Astrocyte (in vitro differentiated cells and primary cell): ENCODE measurements around the gene RIMKLB. TPM values are rescaled to one million over a fixed set of nuclear protein-coding genes. Genes with fewer than 3 reads are reported as not detected.

Experiments used
- DNase-seq: peaks from one replicate; pipeline ENCODE4 v3.0.0-alpha.2; 2010; ENCODE audit warnings: low read depth
- FAIRE-seq: peaks from 2 replicates; lab custom pipeline; 2011; peaks lifted over from hg19 to GRCh38; lab: Jason Lieb, UNC
- H2AFZ ChIP-seq: 2 replicates; pipeline ENCODE4 v1.6.0; 2012; ENCODE audit warnings: low read depth, low read length, inconsistent platforms
- H3K27ac ChIP-seq: 2 replicates; pipeline ENCODE4 v1.5.1; 2011; ENCODE audit warnings: low read depth, low read length, inconsistent platforms
- H3K27me3 ChIP-seq: 2 replicates; pipeline ENCODE4 v1.6.0; 2011; ENCODE audit warnings: low read length, inconsistent platforms; ENCODE audit not compliant: insufficient read depth
- H3K36me3 ChIP-seq: 2 replicates; pipeline ENCODE4 v1.5.1; 2011; ENCODE audit warnings: low read length, inconsistent platforms; ENCODE audit not compliant: insufficient read depth
- H3K4me1 ChIP-seq: 2 replicates; pipeline ENCODE4 v1.5.1; 2011; ENCODE audit warnings: low read length, inconsistent platforms; ENCODE audit not compliant: insufficient read depth
- H3K4me2 ChIP-seq: 2 replicates; pipeline ENCODE4 v1.6.0; 2012; ENCODE audit warnings: low read length, inconsistent platforms
- H3K4me3 ChIP-seq: 2 replicates; pipeline ENCODE4 v1.5.1; 2011; ENCODE audit warnings: low read depth, mild to moderate bottlenecking, low read length, inconsistent platforms; ENCODE audit not compliant: insufficient read depth
- H3K79me2 ChIP-seq: 2 replicates; pipeline ENCODE4 v1.6.0; 2012; ENCODE audit warnings: mild to moderate bottlenecking, low read length, inconsistent platforms; ENCODE audit not compliant: insufficient read depth
- H3K9ac ChIP-seq: 2 replicates; pipeline ENCODE4 v1.6.0; 2012; ENCODE audit warnings: mild to moderate bottlenecking, low read length, inconsistent platforms
- H3K9me3 ChIP-seq: 2 replicates; pipeline ENCODE4 v1.5.1; 2012; ENCODE audit warnings: low read depth, mild to moderate bottlenecking, low read length, inconsistent platforms; ENCODE audit not compliant: insufficient read depth
- H4K20me1 ChIP-seq: 2 replicates; pipeline ENCODE4 v1.6.0; 2012; ENCODE audit warnings: low read length, inconsistent platforms; ENCODE audit not compliant: insufficient read depth
- H3K27ac Mint-ChIP-seq: one replicate; pipeline ENCODE4 v1.8.0; 2021; ENCODE audit warnings: mild to moderate bottlenecking, mixed read lengths; ENCODE audit not compliant: unreplicated experiment
- H3K27me3 Mint-ChIP-seq: one replicate; pipeline ENCODE4 v1.8.0; 2021; ENCODE audit warnings: low read depth, mixed read lengths; ENCODE audit not compliant: unreplicated experiment
- H3K36me3 Mint-ChIP-seq: one replicate; pipeline ENCODE4 v1.8.0; 2021; ENCODE audit warnings: low read depth, mixed read lengths; ENCODE audit not compliant: unreplicated experiment
- H3K4me1 Mint-ChIP-seq: one replicate; pipeline ENCODE4 v1.8.0; 2021; ENCODE audit warnings: low read depth, mixed read lengths; ENCODE audit not compliant: unreplicated experiment
- H3K4me3 Mint-ChIP-seq: one replicate; pipeline ENCODE4 v1.8.0; 2021; ENCODE audit warnings: mild to moderate bottlenecking, moderate library complexity, mixed read lengths; ENCODE audit not compliant: unreplicated experiment
- H3K9me3 Mint-ChIP-seq: one replicate; pipeline ENCODE4 v1.8.0; 2021; ENCODE audit warnings: mild to moderate bottlenecking, mixed read lengths; ENCODE audit not compliant: unreplicated experiment
- EZH2 ChIP-seq: IDR thresholded peaks from 2 replicates; pipeline ENCODE4 v1.6.1; 2012; ENCODE audit warnings: mild to moderate bottlenecking, low read length, inconsistent platforms; ENCODE audit not compliant: insufficient read depth
- total RNA-seq: library from RNA; stranded (reverse); gene quantifications from 2 replicates; pipeline ENCODE4 v1.2.1, GENCODE V29; 2021
- TF ChIP-seq, protein P1 (sequence below): IDR thresholded peaks from 2 replicates; pipeline ENCODE4 v1.5.1; 2011; ENCODE audit warnings: low read depth, mild to moderate bottlenecking, inconsistent platforms, low read length, moderate library complexity; ENCODE audit not compliant: insufficient read depth

RIMKLB gene
- total RNA-seq, 1 donor from 2014 or later = 36.6 TPM

DNA sequence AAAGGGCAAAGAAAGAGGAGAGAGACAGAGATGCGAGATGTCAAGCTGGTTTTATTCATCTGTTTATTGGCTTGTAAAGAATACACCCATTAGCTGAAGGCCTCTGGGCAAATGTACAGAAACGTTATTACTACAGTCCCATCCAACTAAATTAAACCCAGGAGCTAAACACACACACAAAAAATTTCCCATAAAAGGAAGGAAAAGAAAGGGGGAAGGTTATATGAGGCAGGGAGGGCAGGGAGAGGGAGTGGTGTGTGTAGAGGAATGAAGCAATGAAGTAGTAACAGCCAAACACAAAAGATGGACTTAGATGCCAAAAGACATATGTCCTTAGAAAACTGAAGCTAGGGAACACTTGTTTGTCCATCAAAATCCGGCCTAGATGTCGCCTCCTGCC is 32.0 kb upstream of the RIMKLB start:
- H3K79me2 ChIP-seq = no peaks in the 10 kb centered on the region
- no peak overlapping the region for H2AFZ ChIP-seq
- H3K27me3 ChIP-seq = no peaks in the 10 kb centered on the region
- TF ChIP-seq, protein P1, sequence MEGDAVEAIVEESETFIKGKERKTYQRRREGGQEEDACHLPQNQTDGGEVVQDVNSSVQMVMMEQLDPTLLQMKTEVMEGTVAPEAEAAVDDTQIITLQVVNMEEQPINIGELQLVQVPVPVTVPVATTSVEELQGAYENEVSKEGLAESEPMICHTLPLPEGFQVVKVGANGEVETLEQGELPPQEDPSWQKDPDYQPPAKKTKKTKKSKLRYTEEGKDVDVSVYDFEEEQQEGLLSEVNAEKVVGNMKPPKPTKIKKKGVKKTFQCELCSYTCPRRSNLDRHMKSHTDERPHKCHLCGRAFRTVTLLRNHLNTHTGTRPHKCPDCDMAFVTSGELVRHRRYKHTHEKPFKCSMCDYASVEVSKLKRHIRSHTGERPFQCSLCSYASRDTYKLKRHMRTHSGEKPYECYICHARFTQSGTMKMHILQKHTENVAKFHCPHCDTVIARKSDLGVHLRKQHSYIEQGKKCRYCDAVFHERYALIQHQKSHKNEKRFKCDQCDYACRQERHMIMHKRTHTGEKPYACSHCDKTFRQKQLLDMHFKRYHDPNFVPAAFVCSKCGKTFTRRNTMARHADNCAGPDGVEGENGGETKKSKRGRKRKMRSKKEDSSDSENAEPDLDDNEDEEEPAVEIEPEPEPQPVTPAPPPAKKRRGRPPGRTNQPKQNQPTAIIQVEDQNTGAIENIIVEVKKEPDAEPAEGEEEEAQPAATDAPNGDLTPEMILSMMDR = no peak
- no peak for TF ChIP-seq EZH2
- no peaks in the 10 kb centered on the region for H3K4me1 ChIP-seq
- DNase-seq (no peak), FAIRE-seq (no peak)
- peaks cover 8% of the 10 kb centered on the region for H3K4me1 Mint-ChIP-seq
- H3K27ac ChIP-seq = no peak overlapping the region
- no peaks in the 10 kb centered on the region for H3K36me3 Mint-ChIP-seq
- H4K20me1 ChIP-seq = no peaks in the 10 kb centered on the region
- H3K27ac Mint-ChIP-seq = no peak overlapping the region
- H3K4me2 ChIP-seq = no peak overlapping the region
- H3K27me3 Mint-ChIP-seq = no peaks in the 10 kb centered on the region
- H3K9ac ChIP-seq = no peak overlapping the region
- no peaks in the 10 kb centered on the region for H3K36me3 ChIP-seq
- no peak overlapping the region for H3K4me3 Mint-ChIP-seq
- H3K9me3 ChIP-seq = no peaks in the 10 kb centered on the region
- no peak overlapping the region for H3K4me3 ChIP-seq
- H3K9me3 Mint-ChIP-seq = peaks cover 4% of the 10 kb centered on the region

DNA sequence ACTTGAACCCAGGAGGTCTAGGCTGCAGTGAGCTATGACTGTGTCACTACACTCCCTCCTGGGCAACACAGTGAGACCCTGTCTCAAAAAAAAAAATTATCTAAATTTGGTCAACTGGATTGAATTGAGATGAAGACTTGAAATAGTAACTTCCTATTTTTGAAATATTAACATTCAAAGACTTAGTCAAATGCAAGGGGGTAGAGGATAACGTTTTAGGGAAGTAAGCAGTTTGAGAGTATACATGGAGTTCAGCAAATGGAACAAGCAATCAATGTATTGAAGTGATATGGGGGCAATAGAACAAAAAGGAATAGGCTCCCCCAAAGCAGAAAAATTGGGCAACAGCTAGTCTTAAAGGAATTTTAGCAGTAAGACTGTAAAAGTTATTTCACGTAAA is 30.5 kb upstream of the RIMKLB start:
- Histone ChIP-seq H3K36me3 (no peaks in the 10 kb centered on the region), H3K4me3 (no peak overlapping the region), H3K27me3 (no peaks in the 10 kb centered on the region), H3K4me2 (no peak overlapping the region), H4K20me1 (no peaks in the 10 kb centered on the region), H3K4me1 (no peaks in the 10 kb centered on the region), H2AFZ (no peak overlapping the region), H3K9me3 (no peaks in the 10 kb centered on the region), H3K27ac (no peak overlapping the region), H3K9ac (no peak overlapping the region), H3K79me2 (no peaks in the 10 kb centered on the region)
- Mint-ChIP-seq H3K27me3 (no peaks in the 10 kb centered on the region), H3K36me3 (no peaks in the 10 kb centered on the region), H3K4me3 (no peak overlapping the region), H3K9me3 (peaks cover 6% of the 10 kb centered on the region), H3K4me1 (peaks cover 8% of the 10 kb centered on the region), H3K27ac (no peak overlapping the region)
- TF ChIP-seq EZH2 = no peak
- TF ChIP-seq, protein P1 = no peak
- no peak for FAIRE-seq
- no peak for DNase-seq

DNA sequence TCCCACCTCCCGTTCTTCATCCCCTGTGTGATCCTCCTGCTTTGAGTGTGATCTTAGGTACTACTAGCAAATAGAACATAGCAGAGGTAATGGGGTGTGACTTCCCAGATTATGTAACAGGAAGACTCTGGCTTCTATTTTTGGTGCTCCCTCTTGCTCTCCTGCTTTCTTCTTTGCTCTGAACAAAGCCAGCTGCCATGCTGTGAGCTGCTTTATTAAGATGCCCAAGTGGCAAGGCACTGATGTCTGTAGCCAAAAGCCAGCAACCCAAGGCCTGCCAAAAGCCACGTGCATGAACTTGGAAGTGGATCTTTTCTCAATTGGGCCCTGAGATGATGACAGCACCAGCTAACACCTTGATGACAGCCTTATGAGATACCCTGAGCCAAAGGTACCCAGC is 29.4 kb upstream of the RIMKLB start:
- Mint-ChIP-seq H3K4me1 (peaks cover 8% of the 10 kb centered on the region), H3K36me3 (no peaks in the 10 kb centered on the region), H3K27me3 (no peaks in the 10 kb centered on the region), H3K4me3 (no peak overlapping the region), H3K27ac (no peak overlapping the region), H3K9me3 (peaks cover 6% of the 10 kb centered on the region)
- Histone ChIP-seq H4K20me1 (no peaks in the 10 kb centered on the region), H3K4me2 (no peak overlapping the region), H3K4me3 (no peak overlapping the region), H2AFZ (no peak overlapping the region), H3K27ac (no peak overlapping the region), H3K9ac (no peak overlapping the region), H3K9me3 (no peaks in the 10 kb centered on the region), H3K36me3 (no peaks in the 10 kb centered on the region), H3K27me3 (no peaks in the 10 kb centered on the region), H3K79me2 (no peaks in the 10 kb centered on the region), H3K4me1 (no peaks in the 10 kb centered on the region)
- no peak for FAIRE-seq
- DNase-seq = no peak
- no peak for TF ChIP-seq EZH2
- TF ChIP-seq, protein P1 = no peak
